Measurements from ENCODE around the gene ADPGK.
"Not testable (repeated sequence)": the region's sequence is repeated elsewhere in the genome, so short reads cannot be mapped to it uniquely, and the experiment has no call there.

The ADPGK gene

GRCh38 chr15:72754096-72754495, 29.5 kb downstream of the ADPGK start:
- Mint-ChIP-seq H3K36me3 (ENCODE audit: low read depth) (peaks cover 68% of the 10 kb centered on the region), H3K9me3 (no peaks in the 10 kb centered on the region), H3K27ac (no peak overlapping the region), H3K27me3 (ENCODE audit: low read depth) (no peaks in the 10 kb centered on the region), H3K4me3 (no peak overlapping the region), H3K4me1 (ENCODE audit: low read depth) (peaks cover 11% of the 10 kb centered on the region)
- DNase-seq (ENCODE audit: low spot score), result no peak

- H3K27ac Mint-ChIP-seq, result no peak overlapping the region
- H3K4me3 Mint-ChIP-seq, result no peak overlapping the region
- no peaks in the 10 kb centered on the region for H3K27me3 Mint-ChIP-seq (ENCODE audit: low read depth)
- no peaks in the 10 kb centered on the region for H3K9me3 Mint-ChIP-seq
- peaks cover 11% of the 10 kb centered on the region for H3K4me1 Mint-ChIP-seq (ENCODE audit: low read depth)
- no peak for DNase-seq (ENCODE audit: low spot score)
- peaks cover 64% of the 10 kb centered on the region for H3K36me3 Mint-ChIP-seq (ENCODE audit: low read depth)
Observed at GRCh38 chr15:72751751-72752455, 31.7 kb downstream of the ADPGK start.

GRCh38 chr15:72749700-72750099, 33.9 kb downstream of the ADPGK start:
- H3K36me3 Mint-ChIP-seq (ENCODE audit: low read depth), result peaks cover 50% of the 10 kb centered on the region
- no peaks in the 10 kb centered on the region for H3K9me3 Mint-ChIP-seq
- DNase-seq (ENCODE audit: low spot score), result no peak
- H3K4me1 Mint-ChIP-seq (ENCODE audit: low read depth), result peaks cover 11% of the 10 kb centered on the region
- no peak overlapping the region for H3K4me3 Mint-ChIP-seq
- no peaks in the 10 kb centered on the region for H3K27me3 Mint-ChIP-seq (ENCODE audit: low read depth)
- no peak overlapping the region for H3K27ac Mint-ChIP-seq

- peaks cover 53% of the 10 kb centered on the region for H3K36me3 Mint-ChIP-seq (ENCODE audit: low read depth)
- DNase-seq (ENCODE audit: low spot score), result no peak
- no peaks in the 10 kb centered on the region for H3K27me3 Mint-ChIP-seq (ENCODE audit: low read depth)
- H3K4me1 Mint-ChIP-seq (ENCODE audit: low read depth), result peaks cover 38% of the 10 kb centered on the region
- H3K9me3 Mint-ChIP-seq, result no peaks in the 10 kb centered on the region
- H3K27ac Mint-ChIP-seq, result peak overlapping the region; percentile 86
- H3K4me3 Mint-ChIP-seq, result peak overlapping the region; percentile 66
Observed at GRCh38 chr15:72740219-72740618, 43.3 kb downstream of the ADPGK start.

- Mint-ChIP-seq H3K9me3 (no peaks in the 10 kb centered on the region), H3K4me3 (no peak overlapping the region), H3K4me1 (ENCODE audit: low read depth) (peaks cover 59% of the 10 kb centered on the region), H3K27ac (no peak overlapping the region), H3K27me3 (ENCODE audit: low read depth) (no peaks in the 10 kb centered on the region), H3K36me3 (ENCODE audit: low read depth) (peaks cover 63% of the 10 kb centered on the region)
- DNase-seq (ENCODE audit: low spot score), result no peak
Observed at GRCh38 chr15:72737723-72738122, 45.8 kb downstream of the ADPGK start.

GRCh38 chr15:72737061-72737460, 46.5 kb downstream of the ADPGK start:
- Mint-ChIP-seq H3K27ac (no peak overlapping the region), H3K27me3 (ENCODE audit: low read depth) (no peaks in the 10 kb centered on the region), H3K9me3 (no peaks in the 10 kb centered on the region), H3K4me3 (no peak overlapping the region), H3K4me1 (ENCODE audit: low read depth) (peaks cover 61% of the 10 kb centered on the region), H3K36me3 (ENCODE audit: low read depth) (peaks cover 63% of the 10 kb centered on the region)
- DNase-seq (ENCODE audit: low spot score), result no peak

- Mint-ChIP-seq H3K9me3 (no peaks in the 10 kb centered on the region), H3K27me3 (ENCODE audit: low read depth) (no peaks in the 10 kb centered on the region), H3K27ac (no peak overlapping the region), H3K4me3 (no peak overlapping the region), H3K36me3 (ENCODE audit: low read depth) (peaks cover 51% of the 10 kb centered on the region), H3K4me1 (ENCODE audit: low read depth) (peaks cover 43% of the 10 kb centered on the region)
- DNase-seq (ENCODE audit: low spot score), result no peak
Observed at GRCh38 chr15:72735111-72735510, 48.4 kb downstream of the ADPGK start.

GRCh38 chr15:72733941-72734738, 49.4 kb downstream of the ADPGK start:
- H3K4me3 Mint-ChIP-seq, result no peak overlapping the region
- H3K4me1 Mint-ChIP-seq (ENCODE audit: low read depth), result peaks cover 33% of the 10 kb centered on the region
- H3K36me3 Mint-ChIP-seq (ENCODE audit: low read depth), result peaks cover 42% of the 10 kb centered on the region
- no peaks in the 10 kb centered on the region for H3K27me3 Mint-ChIP-seq (ENCODE audit: low read depth)
- no peak for DNase-seq (ENCODE audit: low spot score)
- peak overlapping the region; percentile 19 for H3K27ac Mint-ChIP-seq
- no peaks in the 10 kb centered on the region for H3K9me3 Mint-ChIP-seq

GRCh38 chr15:72732516-72732915, 51.0 kb downstream of the ADPGK start:
- H3K27ac Mint-ChIP-seq, result no peak overlapping the region
- no peak overlapping the region for H3K4me3 Mint-ChIP-seq
- no peaks in the 10 kb centered on the region for H3K9me3 Mint-ChIP-seq
- H3K27me3 Mint-ChIP-seq (ENCODE audit: low read depth), result no peaks in the 10 kb centered on the region
- peaks cover 33% of the 10 kb centered on the region for H3K36me3 Mint-ChIP-seq (ENCODE audit: low read depth)
- DNase-seq (ENCODE audit: low spot score), result no peak
- H3K4me1 Mint-ChIP-seq (ENCODE audit: low read depth), result peaks cover 28% of the 10 kb centered on the region

GRCh38 chr15:72732086-72732485, 51.5 kb downstream of the ADPGK start:
- H3K4me1 Mint-ChIP-seq (ENCODE audit: low read depth), result peaks cover 24% of the 10 kb centered on the region
- H3K27ac Mint-ChIP-seq, result no peak overlapping the region
- H3K4me3 Mint-ChIP-seq, result no peak overlapping the region
- peaks cover 30% of the 10 kb centered on the region for H3K36me3 Mint-ChIP-seq (ENCODE audit: low read depth)
- H3K9me3 Mint-ChIP-seq, result no peaks in the 10 kb centered on the region
- no peak for DNase-seq (ENCODE audit: low spot score)
- no peaks in the 10 kb centered on the region for H3K27me3 Mint-ChIP-seq (ENCODE audit: low read depth)

GRCh38 chr15:72728821-72729220, 54.7 kb downstream of the ADPGK start:
- H3K9me3 Mint-ChIP-seq, result no peaks in the 10 kb centered on the region
- no peak for DNase-seq (ENCODE audit: low spot score)
- H3K36me3 Mint-ChIP-seq (ENCODE audit: low read depth), result peaks cover 9% of the 10 kb centered on the region
- H3K27ac Mint-ChIP-seq, result no peak overlapping the region
- H3K4me1 Mint-ChIP-seq (ENCODE audit: low read depth), result peaks cover 10% of the 10 kb centered on the region
- H3K4me3 Mint-ChIP-seq, result no peak overlapping the region
- no peaks in the 10 kb centered on the region for H3K27me3 Mint-ChIP-seq (ENCODE audit: low read depth)

GRCh38 chr15:72728249-72728648, 55.3 kb downstream of the ADPGK start:
- H3K4me3 Mint-ChIP-seq; H3K4me1 Mint-ChIP-seq (ENCODE audit: low read depth); H3K27ac Mint-ChIP-seq; H3K9me3 Mint-ChIP-seq; DNase-seq (ENCODE audit: low spot score); H3K36me3 Mint-ChIP-seq (ENCODE audit: low read depth); H3K27me3 Mint-ChIP-seq (ENCODE audit: low read depth): not testable (repeated sequence)

- Mint-ChIP-seq H3K9me3 (no peaks in the 10 kb centered on the region), H3K27ac (no peak overlapping the region), H3K4me3 (no peak overlapping the region), H3K27me3 (ENCODE audit: low read depth) (no peaks in the 10 kb centered on the region), H3K4me1 (ENCODE audit: low read depth) (peaks cover 2% of the 10 kb centered on the region), H3K36me3 (ENCODE audit: low read depth) (peaks cover 8% of the 10 kb centered on the region)
- no peak for DNase-seq (ENCODE audit: low spot score)
Observed at GRCh38 chr15:72727154-72727553, 56.4 kb downstream of the ADPGK start.

GRCh38 chr15:72725851-72726250, 57.7 kb downstream of the ADPGK start:
- H3K27ac Mint-ChIP-seq; H3K4me1 Mint-ChIP-seq (ENCODE audit: low read depth); H3K36me3 Mint-ChIP-seq (ENCODE audit: low read depth): not testable (repeated sequence)

More at GRCh38 chr15:72725851-72726250, 57.7 kb downstream of the ADPGK start:
- H3K4me3 Mint-ChIP-seq; H3K27me3 Mint-ChIP-seq (ENCODE audit: low read depth); H3K9me3 Mint-ChIP-seq; DNase-seq (ENCODE audit: low spot score): not testable (repeated sequence)

Data from T-helper 2 cell treated with Interferon-gamma antibody and Interleukin-4, amounts not matched to agents 5 μg/mL and 100 μg/mL, for 36 hours (primary cell).